ENCODE measurements around the gene MDFI.

- TF ChIP-seq CTCF (IDR thresholded peaks at IDR 0.05; ENCODE audit: low read length): no peak
- TF ChIP-seq EZH2 (IDR thresholded peaks at IDR 0.05; ENCODE audit: borderline replicate concordance, low read length): no peak
These were observed 870 bp upstream of the MDFI start for GRCh38 chr6:41637194-41638001.

Measured in OCI-LY1 (cell line).